ENCODE data around the gene GRM2.

GRM2 gene

DNA sequence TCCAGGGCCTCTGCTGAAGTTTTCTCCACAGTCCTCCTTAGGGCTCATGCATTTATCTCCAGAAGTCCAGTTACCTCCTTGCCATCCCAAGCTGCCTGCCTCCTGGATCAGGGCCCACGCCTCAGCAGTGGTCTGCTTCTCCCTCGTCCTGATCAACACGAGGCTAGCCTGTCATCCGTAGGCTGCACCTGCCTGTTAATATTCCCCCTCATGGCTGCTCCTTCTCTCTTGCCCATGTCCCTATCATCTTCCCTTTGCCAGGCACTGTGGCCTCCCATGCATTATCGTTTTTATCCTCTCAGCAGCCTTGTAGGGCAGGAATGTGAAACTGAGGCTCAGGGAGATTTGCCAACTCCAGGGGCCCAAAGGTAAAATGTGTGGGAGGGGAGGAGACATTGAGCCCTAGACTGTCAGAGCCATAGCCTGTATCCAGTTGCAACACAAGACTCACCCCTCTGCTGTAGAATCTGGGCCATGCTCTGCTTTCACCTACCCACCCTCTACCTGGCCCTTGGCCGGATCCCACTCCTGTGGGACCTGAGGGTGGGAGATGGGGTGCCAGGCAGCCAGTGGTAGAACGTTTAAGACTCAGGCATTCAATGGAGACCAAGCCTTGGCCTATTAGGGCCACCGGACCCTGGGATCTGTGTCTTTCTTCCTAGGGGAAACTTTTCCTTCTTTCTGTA lies 4.6 kb downstream of the GRM2 start:
- DNase-seq (ENCODE audit: low read depth), result no peak

DNA sequence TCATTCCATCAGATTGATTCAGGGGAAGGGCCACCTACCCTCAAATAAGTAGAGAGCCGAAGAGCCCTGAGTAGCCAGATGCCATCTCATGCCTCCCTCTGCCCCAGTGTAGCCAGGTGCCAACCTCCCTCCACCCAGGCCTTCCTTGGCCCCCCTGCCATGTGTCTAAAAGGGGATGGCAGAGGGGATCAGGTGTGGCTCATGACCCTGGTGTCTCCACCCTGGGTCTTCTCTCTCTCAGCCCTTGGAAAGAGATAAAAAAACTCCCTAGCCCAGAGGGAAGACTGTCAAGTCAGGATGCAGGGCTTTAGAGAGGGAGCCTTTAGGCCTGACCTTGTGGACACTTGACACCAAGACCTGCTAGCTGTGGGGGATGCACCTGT lies 5.2 kb downstream of the GRM2 start:
- H3K4me3 ChIP-seq (ENCODE audit: low read length), result no peak overlapping the region
- DNase-seq (ENCODE audit: low read depth), result no peak
- TF ChIP-seq, protein P1, sequence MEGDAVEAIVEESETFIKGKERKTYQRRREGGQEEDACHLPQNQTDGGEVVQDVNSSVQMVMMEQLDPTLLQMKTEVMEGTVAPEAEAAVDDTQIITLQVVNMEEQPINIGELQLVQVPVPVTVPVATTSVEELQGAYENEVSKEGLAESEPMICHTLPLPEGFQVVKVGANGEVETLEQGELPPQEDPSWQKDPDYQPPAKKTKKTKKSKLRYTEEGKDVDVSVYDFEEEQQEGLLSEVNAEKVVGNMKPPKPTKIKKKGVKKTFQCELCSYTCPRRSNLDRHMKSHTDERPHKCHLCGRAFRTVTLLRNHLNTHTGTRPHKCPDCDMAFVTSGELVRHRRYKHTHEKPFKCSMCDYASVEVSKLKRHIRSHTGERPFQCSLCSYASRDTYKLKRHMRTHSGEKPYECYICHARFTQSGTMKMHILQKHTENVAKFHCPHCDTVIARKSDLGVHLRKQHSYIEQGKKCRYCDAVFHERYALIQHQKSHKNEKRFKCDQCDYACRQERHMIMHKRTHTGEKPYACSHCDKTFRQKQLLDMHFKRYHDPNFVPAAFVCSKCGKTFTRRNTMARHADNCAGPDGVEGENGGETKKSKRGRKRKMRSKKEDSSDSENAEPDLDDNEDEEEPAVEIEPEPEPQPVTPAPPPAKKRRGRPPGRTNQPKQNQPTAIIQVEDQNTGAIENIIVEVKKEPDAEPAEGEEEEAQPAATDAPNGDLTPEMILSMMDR (conservative IDR thresholded peaks at IDR 0.05; ENCODE audit: low read length), result no peak

More for the DNA sequence above, 4.6 kb downstream of the GRM2 start:
- TF ChIP-seq, protein P1 (conservative IDR thresholded peaks at IDR 0.05; ENCODE audit: low read length), result no peak
- H3K4me3 ChIP-seq (ENCODE audit: low read length), result no peak overlapping the region

DNA sequence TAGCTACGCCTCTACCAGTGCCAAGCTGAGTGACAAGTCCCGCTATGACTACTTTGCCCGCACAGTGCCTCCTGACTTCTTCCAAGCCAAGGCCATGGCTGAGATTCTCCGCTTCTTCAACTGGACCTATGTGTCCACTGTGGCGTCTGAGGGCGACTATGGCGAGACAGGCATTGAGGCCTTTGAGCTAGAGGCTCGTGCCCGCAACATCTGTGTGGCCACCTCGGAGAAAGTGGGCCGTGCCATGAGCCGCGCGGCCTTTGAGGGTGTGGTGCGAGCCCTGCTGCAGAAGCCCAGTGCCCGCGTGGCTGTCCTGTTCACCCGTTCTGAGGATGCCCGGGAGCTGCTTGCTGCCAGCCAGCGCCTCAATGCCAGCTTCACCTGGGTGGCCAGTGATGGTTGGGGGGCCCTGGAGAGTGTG lies 5.7 kb downstream of the GRM2 start:
- no peak for DNase-seq (ENCODE audit: low read depth)
- TF ChIP-seq, protein P1 (conservative IDR thresholded peaks at IDR 0.05; ENCODE audit: low read length), result no peak
- H3K4me3 ChIP-seq (ENCODE audit: low read length), result no peak overlapping the region

DNA sequence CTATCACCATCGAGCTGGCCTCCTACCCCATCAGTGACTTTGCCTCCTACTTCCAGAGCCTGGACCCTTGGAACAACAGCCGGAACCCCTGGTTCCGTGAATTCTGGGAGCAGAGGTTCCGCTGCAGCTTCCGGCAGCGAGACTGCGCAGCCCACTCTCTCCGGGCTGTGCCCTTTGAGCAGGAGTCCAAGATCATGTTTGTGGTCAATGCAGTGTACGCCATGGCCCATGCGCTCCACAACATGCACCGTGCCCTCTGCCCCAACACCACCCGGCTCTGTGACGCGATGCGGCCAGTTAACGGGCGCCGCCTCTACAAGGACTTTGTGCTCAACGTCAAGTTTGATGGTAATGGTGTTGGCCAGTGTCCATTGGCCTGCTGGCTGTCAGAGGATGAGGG lies 6.1 kb downstream of the GRM2 start:
- no peak overlapping the region for H3K4me3 ChIP-seq (ENCODE audit: low read length)
- TF ChIP-seq, protein P1 (conservative IDR thresholded peaks at IDR 0.05; ENCODE audit: low read length), result no peak

DNA sequence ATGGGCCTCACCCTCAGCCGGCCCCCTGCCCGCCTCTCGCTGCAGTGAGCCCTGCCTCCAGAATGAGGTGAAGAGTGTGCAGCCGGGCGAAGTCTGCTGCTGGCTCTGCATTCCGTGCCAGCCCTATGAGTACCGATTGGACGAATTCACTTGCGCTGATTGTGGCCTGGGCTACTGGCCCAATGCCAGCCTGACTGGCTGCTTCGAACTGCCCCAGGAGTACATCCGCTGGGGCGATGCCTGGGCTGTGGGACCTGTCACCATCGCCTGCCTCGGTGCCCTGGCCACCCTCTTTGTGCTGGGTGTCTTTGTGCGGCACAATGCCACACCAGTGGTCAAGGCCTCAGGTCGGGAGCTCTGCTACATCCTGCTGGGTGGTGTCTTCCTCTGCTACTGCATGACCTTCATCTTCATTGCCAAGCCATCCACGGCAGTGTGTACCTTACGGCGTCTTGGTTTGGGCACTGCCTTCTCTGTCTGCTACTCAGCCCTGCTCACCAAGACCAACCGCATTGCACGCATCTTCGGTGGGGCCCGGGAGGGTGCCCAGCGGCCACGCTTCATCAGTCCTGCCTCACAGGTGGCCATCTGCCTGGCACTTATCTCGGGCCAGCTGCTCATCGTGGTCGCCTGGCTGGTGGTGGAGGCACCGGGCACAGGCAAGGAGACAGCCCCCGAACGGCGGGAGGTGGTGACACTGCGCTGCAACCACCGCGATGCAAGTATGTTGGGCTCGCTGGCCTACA lies 8.5 kb downstream of the GRM2 start:
- no peak for DNase-seq (ENCODE audit: low read depth)
- no peak overlapping the region for H3K4me3 ChIP-seq (ENCODE audit: low read length)
- TF ChIP-seq, protein P1 (conservative IDR thresholded peaks at IDR 0.05; ENCODE audit: low read length), result no peak

More for the DNA sequence above, 6.1 kb downstream of the GRM2 start:
- DNase-seq (ENCODE audit: low read depth), result no peak

DNA sequence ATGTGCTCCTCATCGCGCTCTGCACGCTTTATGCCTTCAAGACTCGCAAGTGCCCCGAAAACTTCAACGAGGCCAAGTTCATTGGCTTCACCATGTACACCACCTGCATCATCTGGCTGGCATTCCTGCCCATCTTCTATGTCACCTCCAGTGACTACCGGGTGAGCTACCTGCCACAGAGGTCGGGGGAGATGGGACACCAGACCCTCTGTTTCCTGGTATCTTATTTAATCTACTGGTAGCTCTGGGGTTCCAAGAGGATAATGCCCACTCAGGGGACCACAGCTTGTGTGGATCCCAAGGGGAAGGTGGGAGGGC lies 9.1 kb downstream of the GRM2 start:
- no peak for DNase-seq (ENCODE audit: low read depth)
- TF ChIP-seq, protein P1 (conservative IDR thresholded peaks at IDR 0.05; ENCODE audit: low read length), result no peak
- H3K4me3 ChIP-seq (ENCODE audit: low read length), result no peak overlapping the region

DNA sequence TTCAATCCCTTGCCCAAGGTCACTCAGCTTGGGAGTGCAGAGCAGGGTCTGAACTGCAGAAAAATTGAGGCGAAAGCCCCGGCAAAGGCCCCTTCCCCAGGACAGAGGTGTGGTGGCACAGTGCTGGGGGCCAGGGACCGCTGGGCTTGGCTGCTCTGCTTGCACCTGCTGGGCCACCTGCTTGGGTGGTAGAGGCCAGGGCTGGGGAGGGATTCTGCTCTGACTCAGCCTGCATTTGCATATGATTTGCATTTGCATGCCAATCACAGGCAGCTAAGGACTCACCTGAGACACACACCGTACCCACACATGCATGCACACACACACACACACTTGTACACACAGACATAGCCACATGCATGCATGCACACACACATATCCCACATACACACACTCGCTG lies 9.9 kb downstream of the GRM2 start:
- TF ChIP-seq, protein P1 (conservative IDR thresholded peaks at IDR 0.05; ENCODE audit: low read length), result no peak
- DNase-seq (ENCODE audit: low read depth), result no peak
- H3K4me3 ChIP-seq (ENCODE audit: low read length), result no peak overlapping the region
